Parathyroid adenoma (tissue), 2 donors: Measurements from ENCODE around the gene PREX1.

Experiments used
- H2AFZ ChIP-seq: fragments of 300-600 bp; sonication (generic); one replicate; pipeline ENCODE4 v1.7.0; 2017; ENCODE audit warnings: antibody characterized with exemption, mild to moderate bottlenecking
- H3K27ac ChIP-seq: fragments of 300-600 bp; sonication (generic); one replicate; pipeline ENCODE4 v1.7.0; 2017
- H3K27me3 ChIP-seq: fragments of 300-600 bp; sonication (generic); one replicate; pipeline ENCODE4 v1.7.0; 2017; ENCODE audit warnings: low read length; ENCODE audit not compliant: control insufficient read depth, insufficient read depth
- H3K36me3 ChIP-seq: fragments of 300-600 bp; sonication (generic); one replicate; pipeline ENCODE4 v1.7.0; 2017; ENCODE audit warnings: low read length; ENCODE audit not compliant: control insufficient read depth, insufficient read depth
- H3K4me1 ChIP-seq: fragments of 300-600 bp; sonication (generic); one replicate; pipeline ENCODE4 v1.7.0; 2017; ENCODE audit warnings: control low read depth
- H3K4me2 ChIP-seq: fragments of 300-600 bp; sonication (generic); one replicate; pipeline ENCODE4 v1.7.0; 2017; ENCODE audit warnings: low read length
- H3K4me3 ChIP-seq: fragments of 300-600 bp; sonication (generic); one replicate; pipeline ENCODE4 v1.7.0; 2017; ENCODE audit warnings: low read depth, low read length
- H3K79me2 ChIP-seq: fragments of 300-600 bp; sonication (generic); one replicate; pipeline ENCODE4 v1.7.0; 2017; ENCODE audit warnings: control low read depth
- H3K9ac ChIP-seq: fragments of 300-600 bp; sonication (generic); one replicate; pipeline ENCODE4 v1.7.0; 2017; ENCODE audit warnings: mild to moderate bottlenecking
- H3K9me3 ChIP-seq: fragments of 300-600 bp; sonication (generic); one replicate; pipeline ENCODE4 v1.7.0; 2017; ENCODE audit warnings: low read length; ENCODE audit not compliant: control insufficient read depth
- CTCF ChIP-seq: fragments of 300-600 bp; sonication (generic); IDR thresholded peaks from one replicate; pipeline ENCODE4 v1.7.0; 2017; ENCODE audit warnings: antibody characterized with exemption, mild to moderate bottlenecking
- donor health status: primary hyperparathyroidism.

PREX1 gene

GRCh38 chr20:48717680-48718223, 110.0 kb downstream of the PREX1 start:
- TF ChIP-seq CTCF: no peak
- Histone ChIP-seq H2AFZ (no peak overlapping the region), H3K4me2 (no peak overlapping the region), H3K9me3 (no peaks in the 10 kb centered on the region), H3K4me3 (no peak overlapping the region), H3K9ac (no peak overlapping the region), H3K36me3 (no peaks in the 10 kb centered on the region), H3K79me2 (no peaks in the 10 kb centered on the region), H3K27ac (no peak overlapping the region), H3K27me3 (no peaks in the 10 kb centered on the region), H3K4me1 (no peaks in the 10 kb centered on the region)

- Histone ChIP-seq H3K4me2 (no peak overlapping the region), H3K79me2 (no peaks in the 10 kb centered on the region), H3K9me3 (no peaks in the 10 kb centered on the region), H3K9ac (no peak overlapping the region), H3K27ac (no peak overlapping the region), H2AFZ (no peak overlapping the region), H3K27me3 (no peaks in the 10 kb centered on the region), H3K36me3 (no peaks in the 10 kb centered on the region), H3K4me3 (no peak overlapping the region), H3K4me1 (no peaks in the 10 kb centered on the region)
- no peak for TF ChIP-seq CTCF
These were observed 110.6 kb downstream of the PREX1 start for GRCh38 chr20:48717095-48717672.

GRCh38 chr20:48716541-48716940, 111.3 kb downstream of the PREX1 start:
- Histone ChIP-seq H3K36me3 (no peaks in the 10 kb centered on the region), H3K4me2 (no peak overlapping the region), H3K27ac (no peak overlapping the region), H3K79me2 (no peaks in the 10 kb centered on the region), H3K27me3 (no peaks in the 10 kb centered on the region), H3K4me1 (no peaks in the 10 kb centered on the region), H2AFZ (no peak overlapping the region), H3K4me3 (no peak overlapping the region), H3K9ac (no peak overlapping the region), H3K9me3 (no peaks in the 10 kb centered on the region)
- no peak for TF ChIP-seq CTCF

DNA sequence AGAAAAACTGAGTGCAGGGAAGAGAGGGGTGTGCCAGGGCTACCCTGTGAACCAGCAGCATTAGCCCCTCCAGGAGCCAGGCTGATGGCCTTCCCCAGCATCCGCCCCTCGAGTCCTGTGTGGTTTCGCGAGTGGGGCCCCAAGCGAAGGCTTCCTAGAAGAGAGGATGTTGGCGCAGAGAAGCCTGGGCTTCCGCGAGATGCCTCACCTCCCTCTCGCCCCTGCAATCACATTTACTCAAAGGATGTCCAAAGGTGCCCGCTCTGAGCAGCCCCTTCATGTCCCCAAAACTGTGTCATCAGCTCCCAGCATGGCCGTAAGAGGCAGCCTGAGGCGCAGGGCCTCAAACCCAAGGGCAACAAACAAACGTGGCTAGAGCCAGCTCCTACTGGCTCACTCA, 111.7 kb downstream of the PREX1 start:
- Histone ChIP-seq H3K79me2 (no peaks in the 10 kb centered on the region), H3K27me3 (no peaks in the 10 kb centered on the region), H3K4me1 (no peaks in the 10 kb centered on the region), H3K4me3 (no peak overlapping the region), H2AFZ (no peak overlapping the region), H3K9ac (no peak overlapping the region), H3K4me2 (no peak overlapping the region), H3K9me3 (no peaks in the 10 kb centered on the region), H3K36me3 (no peaks in the 10 kb centered on the region), H3K27ac (no peak overlapping the region)
- no peak for TF ChIP-seq CTCF

DNA sequence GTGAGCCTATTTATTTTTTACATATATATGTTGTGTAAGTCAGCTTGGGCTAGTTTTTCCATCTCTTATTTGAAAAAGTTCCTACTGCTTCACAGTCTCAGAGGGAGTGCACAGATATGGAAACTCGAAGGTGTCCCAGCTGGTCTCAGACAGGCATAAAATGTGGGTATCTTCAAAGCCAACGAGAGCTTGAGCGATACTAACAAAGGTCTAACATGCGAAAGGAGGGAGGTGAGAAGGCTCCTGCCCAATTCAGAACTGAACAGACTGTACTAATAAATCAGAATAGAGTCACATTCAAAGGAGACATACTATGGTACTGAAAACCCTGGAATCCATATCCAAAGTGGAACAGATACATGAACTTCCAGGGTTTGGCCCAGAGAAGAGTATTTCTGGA, 113.0 kb downstream of the PREX1 start:
- no peaks in the 10 kb centered on the region for H3K36me3 ChIP-seq
- no peak overlapping the region for H2AFZ ChIP-seq
- H3K27ac ChIP-seq: no peak overlapping the region
- H3K9ac ChIP-seq: no peak overlapping the region
- no peak overlapping the region for H3K4me2 ChIP-seq
- H3K27me3 ChIP-seq: no peaks in the 10 kb centered on the region
- H3K9me3 ChIP-seq: no peaks in the 10 kb centered on the region
- no peaks in the 10 kb centered on the region for H3K4me1 ChIP-seq
- TF ChIP-seq CTCF: no peak
- H3K79me2 ChIP-seq: no peaks in the 10 kb centered on the region
- H3K4me3 ChIP-seq: no peak overlapping the region
